ENCODE measurements around the gene ELL2. TPM values are rescaled to one million over a fixed set of nuclear protein-coding genes. Genes with fewer than 3 reads are reported as not detected.
"Not testable (repeated sequence)": the region's sequence is repeated elsewhere in the genome, so short reads cannot be mapped to it uniquely, and the experiment has no call there.

ELL2 gene
- total and polyA plus RNA-seq, 11 donors, result 6.7 to 74.5 (median 31.1) TPM

- H3K27me3 ChIP-seq, result no peaks in the 10 kb centered on the region
- intact Hi-C loops (cut with DNase I), result no loop called here
- 96 to 98% (median 97%) methylated on average over 9 of the region's 9 CpGs for WGBS, 4 donors
- no peak for ATAC-seq
- H3K9me3 ChIP-seq, result no peaks in the 10 kb centered on the region
- TF ChIP-seq POLR2A (IDR thresholded peaks at IDR 0.05) (no peak), CTCF (IDR thresholded peaks at IDR 0.05) (no peak)
- no peaks in the 10 kb centered on the region for H3K36me3 ChIP-seq
- no peak overlapping the region for H3K4me3 ChIP-seq
- peaks cover 0 to 54% (median 4%) of the 10 kb centered on the region in 12 donors for H3K4me1 ChIP-seq
- peak overlapping the region in 2 of 12 donors; percentile 39 to 90 for H3K27ac ChIP-seq
- no peak for DNase-seq
Observed at GRCh38 chr5:95871146-95871806, 90.4 kb downstream of the ELL2 start.

- intact Hi-C loops (cut with DNase I), result no loop called here
- DNase-seq (no peak), ATAC-seq (peak; percentile 27 to 80 (median 53))
- no peaks in the 10 kb centered on the region for H3K36me3 ChIP-seq
- H3K4me3 ChIP-seq, result peak overlapping the region in 1 of 12 donors; percentile 9
- peaks cover 0 to 62% (median 4%) of the 10 kb centered on the region in 12 donors for H3K4me1 ChIP-seq
- no peaks in the 10 kb centered on the region for H3K9me3 ChIP-seq
- H3K27me3 ChIP-seq, result no peaks in the 10 kb centered on the region
- peak overlapping the region in 6 of 12 donors; percentile 15 to 90 (median 39) for H3K27ac ChIP-seq
- no peak for TF ChIP-seq CTCF (IDR thresholded peaks at IDR 0.05)
- TF ChIP-seq POLR2A (IDR thresholded peaks at IDR 0.05), result no peak
- WGBS, 4 donors, result 50 to 85% (median 65%) methylated on average over 1 of the region's 1 CpG
Observed at GRCh38 chr5:95870105-95870672, 91.5 kb downstream of the ELL2 start.

DNA sequence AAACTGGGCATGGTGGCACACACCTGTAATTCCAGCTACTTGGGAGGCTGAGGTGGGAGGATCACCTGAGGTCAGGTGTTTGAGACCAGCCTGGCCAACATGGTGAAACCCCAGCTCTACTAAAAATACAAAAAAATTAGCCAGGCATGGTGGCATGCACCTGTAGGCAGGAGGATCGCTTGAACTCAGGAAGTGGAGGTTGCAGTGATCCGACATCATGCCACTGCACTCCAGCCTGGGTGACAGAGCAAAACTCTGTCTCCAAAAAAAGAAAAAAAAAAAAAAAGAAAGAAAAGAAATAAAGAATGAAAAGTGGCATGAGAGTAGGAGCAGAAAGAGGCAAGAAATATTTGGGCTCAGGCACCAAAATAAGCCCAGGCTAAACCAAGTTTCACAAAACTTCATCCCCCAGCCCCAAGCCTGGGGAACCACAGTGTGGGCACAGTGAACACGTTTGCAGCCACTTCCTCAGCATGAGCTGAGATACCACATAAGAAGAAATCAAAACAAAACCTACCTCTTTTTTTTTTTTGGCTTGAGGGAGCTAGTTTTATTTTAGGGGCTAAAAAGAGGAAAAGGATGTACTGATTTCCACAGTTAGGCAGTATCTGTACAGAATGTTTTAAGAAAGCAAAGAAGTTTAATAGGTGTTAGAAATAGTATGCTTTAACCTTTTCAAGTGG, 92.3 kb downstream of the ELL2 start:
- not testable (repeated sequence) for H3K36me3 ChIP-seq, DNase-seq, H3K9me3 ChIP-seq, H3K27me3 ChIP-seq, H3K4me3 ChIP-seq
- ATAC-seq, result peak in 1 of 4 donors; percentile 18
- H3K4me1 ChIP-seq, result peaks cover 0 to 68% (median 4%) of the 10 kb centered on the region in 12 donors
- WGBS, 4 donors, result 50 to 68% (median 61%) methylated on average over 3 of the region's 3 CpGs
- H3K27ac ChIP-seq, result peak overlapping the region in 2 of 12 donors; percentile 12 to 90
- intact Hi-C loops (cut with DNase I), result loop anchor here in 2 of 10 donors (10.0 kb wide), 2 partner anchors 85 to 735 kb away; no protein-coding TSS in a partner anchor

DNA sequence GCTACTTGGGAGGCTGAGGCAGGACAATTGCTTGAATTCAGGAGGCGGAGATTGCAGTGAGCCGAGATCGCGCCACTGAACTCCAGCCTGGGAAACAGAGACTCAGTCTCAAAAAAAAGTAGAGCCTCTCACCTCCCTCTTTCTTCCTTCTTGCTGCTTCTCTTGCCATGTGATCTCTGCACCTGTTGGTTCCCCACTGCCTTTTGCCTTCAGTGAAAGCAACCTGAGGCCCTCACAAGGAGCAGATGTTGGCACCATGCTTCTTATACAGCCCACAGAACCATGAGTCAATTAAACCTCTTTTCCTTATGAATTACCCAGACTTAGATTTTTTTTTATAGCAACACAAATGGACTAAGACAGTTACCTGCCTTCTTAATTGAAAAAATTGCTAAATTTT, 93.5 kb downstream of the ELL2 start:
- intact Hi-C loops (cut with DNase I), result loop anchor here in 2 of 10 donors (10.0 kb wide), 2 partner anchors 87 to 737 kb away; no protein-coding TSS in a partner anchor
- Histone ChIP-seq H3K27ac (no peak overlapping the region), H3K36me3 (no peaks in the 10 kb centered on the region), H3K9me3 (no peaks in the 10 kb centered on the region), H3K27me3 (no peaks in the 10 kb centered on the region), H3K4me1 (peaks cover 0 to 69% (median 5%) of the 10 kb centered on the region in 12 donors), H3K4me3 (no peak overlapping the region)
- 96 to 97% (median 96%) methylated on average over 4 of the region's 4 CpGs for WGBS, 4 donors
- TF ChIP-seq CTCF (IDR thresholded peaks at IDR 0.05), result no peak
- no peak for TF ChIP-seq POLR2A (IDR thresholded peaks at IDR 0.05)
- DNase-seq (no peak), ATAC-seq (no peak)

All from heart left ventricle (tissue), 16 donors.